GM06990 (cell line): ENCODE results near the gene TTC7B.

Experiments used
- DNase-seq: peaks from one replicate; pipeline ENCODE4 v3.0.0-alpha.2; 2011; ENCODE audit not compliant: insufficient read length; ENCODE audit errors: extremely low read depth
- H3K27me3 ChIP-seq: replicated peaks from 2 replicates; pipeline ENCODE4 v1.6.0; 2011; ENCODE audit warnings: low read length; ENCODE audit not compliant: control insufficient read depth, insufficient read depth
- H3K36me3 ChIP-seq: 2 replicates; pipeline ENCODE4 v1.5.1; 2011; ENCODE audit warnings: low read length; ENCODE audit not compliant: control insufficient read depth, insufficient read depth
- H3K4me3 ChIP-seq: replicated peaks from 2 replicates; pipeline ENCODE4 v1.5.1; 2011; ENCODE audit warnings: low read depth, mild to moderate bottlenecking, control low read depth, low read length
- TF ChIP-seq, protein P1 (sequence below): IDR thresholded peaks from 2 replicates; pipeline ENCODE4 v1.5.1; 2011; ENCODE audit warnings: low read length, control low read depth, mild to moderate bottlenecking, inconsistent platforms; ENCODE audit not compliant: insufficient read depth, poor library complexity, severe bottlenecking

Gene TTC7B

DNA sequence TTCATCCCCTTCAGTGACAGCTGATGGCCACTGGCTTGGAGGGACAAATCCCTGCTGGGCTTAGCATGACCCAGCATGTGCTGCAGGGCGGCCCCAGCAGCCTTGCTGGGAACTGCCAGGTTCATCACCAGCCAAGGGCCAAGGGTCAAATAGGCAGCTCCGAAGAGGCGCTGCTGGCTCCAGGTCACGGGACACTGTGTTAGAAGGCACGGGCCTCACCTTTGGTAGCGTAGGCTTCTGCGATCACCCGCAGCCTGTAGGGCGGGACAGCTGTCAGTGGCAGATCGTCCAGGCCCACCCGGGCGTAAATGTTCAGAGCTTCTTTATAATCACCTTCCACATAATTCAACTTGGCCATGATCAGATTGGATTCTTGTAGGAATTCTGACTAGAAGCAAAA is 35.7 kb downstream of the TTC7B start:
- Histone ChIP-seq H3K4me3 (no peak overlapping the region), H3K27me3 (no peaks in the 10 kb centered on the region; the same call in 1 of the 2 replicates), H3K36me3 (no peaks in the 10 kb centered on the region)
- TF ChIP-seq, protein P1, sequence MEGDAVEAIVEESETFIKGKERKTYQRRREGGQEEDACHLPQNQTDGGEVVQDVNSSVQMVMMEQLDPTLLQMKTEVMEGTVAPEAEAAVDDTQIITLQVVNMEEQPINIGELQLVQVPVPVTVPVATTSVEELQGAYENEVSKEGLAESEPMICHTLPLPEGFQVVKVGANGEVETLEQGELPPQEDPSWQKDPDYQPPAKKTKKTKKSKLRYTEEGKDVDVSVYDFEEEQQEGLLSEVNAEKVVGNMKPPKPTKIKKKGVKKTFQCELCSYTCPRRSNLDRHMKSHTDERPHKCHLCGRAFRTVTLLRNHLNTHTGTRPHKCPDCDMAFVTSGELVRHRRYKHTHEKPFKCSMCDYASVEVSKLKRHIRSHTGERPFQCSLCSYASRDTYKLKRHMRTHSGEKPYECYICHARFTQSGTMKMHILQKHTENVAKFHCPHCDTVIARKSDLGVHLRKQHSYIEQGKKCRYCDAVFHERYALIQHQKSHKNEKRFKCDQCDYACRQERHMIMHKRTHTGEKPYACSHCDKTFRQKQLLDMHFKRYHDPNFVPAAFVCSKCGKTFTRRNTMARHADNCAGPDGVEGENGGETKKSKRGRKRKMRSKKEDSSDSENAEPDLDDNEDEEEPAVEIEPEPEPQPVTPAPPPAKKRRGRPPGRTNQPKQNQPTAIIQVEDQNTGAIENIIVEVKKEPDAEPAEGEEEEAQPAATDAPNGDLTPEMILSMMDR = no peak
- no peak for DNase-seq

DNA sequence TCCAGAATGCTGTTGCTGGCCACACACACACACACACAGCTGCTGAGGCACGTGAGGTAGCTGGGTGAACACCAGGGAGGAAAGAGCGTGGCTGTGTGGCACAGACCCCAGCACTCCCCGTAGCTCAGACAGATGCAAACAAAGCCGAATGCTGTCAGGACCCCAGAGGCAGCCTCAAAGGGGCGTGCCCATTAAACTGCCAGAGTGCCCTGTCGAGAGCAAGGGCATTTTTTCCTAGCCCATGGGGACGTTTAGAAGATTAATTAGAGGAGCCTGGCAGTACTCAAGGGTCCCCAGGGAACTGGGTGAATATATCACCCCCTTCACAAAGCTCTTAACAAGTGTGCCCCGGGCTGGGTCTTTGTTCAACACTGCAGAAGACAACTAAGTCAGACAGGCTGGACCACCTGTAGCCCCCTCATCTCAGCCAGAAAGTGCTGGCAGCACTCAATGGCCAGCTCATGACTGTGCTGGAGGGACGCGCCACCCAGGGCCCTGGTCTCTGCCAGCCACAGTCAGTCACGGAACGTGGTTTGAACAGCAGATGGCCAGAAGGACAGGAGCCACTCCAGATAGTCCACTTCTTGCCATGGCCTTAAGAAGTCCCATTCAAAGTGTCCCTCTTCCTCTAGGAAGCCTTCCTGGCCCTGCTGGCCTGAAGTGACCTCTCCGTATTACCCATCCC is 37.5 kb downstream of the TTC7B start:
- no peak for DNase-seq
- Histone ChIP-seq H3K4me3 (no peak overlapping the region), H3K36me3 (no peaks in the 10 kb centered on the region), H3K27me3 (no peaks in the 10 kb centered on the region; the same call in 1 of the 2 replicates)
- TF ChIP-seq, protein P1 = no peak

DNA sequence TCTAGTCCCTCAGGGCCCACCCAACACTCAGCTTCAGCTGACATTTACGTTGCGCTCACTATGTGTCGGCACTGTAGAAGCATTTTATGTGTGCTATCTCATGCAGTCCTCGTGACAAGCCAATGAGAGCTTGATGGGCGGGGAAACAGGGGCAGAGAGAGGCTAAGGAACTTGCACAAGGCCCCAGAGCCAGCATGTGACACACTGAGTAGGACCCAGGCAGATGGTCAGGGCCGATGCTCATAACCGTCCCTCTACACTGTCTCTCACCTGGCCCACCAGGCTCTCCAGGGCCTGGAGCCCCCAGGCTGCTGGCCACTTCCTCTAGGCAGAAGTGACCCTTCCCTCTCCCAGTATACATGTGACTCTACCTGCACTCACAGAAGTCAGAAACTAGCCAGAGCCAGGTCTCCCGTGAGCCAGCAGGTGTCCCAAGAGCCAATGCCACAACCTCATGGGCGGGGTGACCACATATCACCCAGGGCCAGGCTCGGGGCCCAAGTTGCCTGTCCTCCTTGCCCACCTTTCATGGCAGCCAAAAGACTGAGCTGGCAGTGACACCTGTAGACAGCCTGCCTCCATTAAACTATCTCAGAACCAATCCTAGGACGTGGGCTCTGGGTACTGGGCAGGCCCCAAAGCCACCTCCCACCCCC is 38.3 kb downstream of the TTC7B start:
- Histone ChIP-seq H3K36me3 (no peaks in the 10 kb centered on the region), H3K27me3 (no peaks in the 10 kb centered on the region; the same call in none of the 2 replicates), H3K4me3 (no peak overlapping the region)
- TF ChIP-seq, protein P1 = no peak
- DNase-seq = no peak

DNA sequence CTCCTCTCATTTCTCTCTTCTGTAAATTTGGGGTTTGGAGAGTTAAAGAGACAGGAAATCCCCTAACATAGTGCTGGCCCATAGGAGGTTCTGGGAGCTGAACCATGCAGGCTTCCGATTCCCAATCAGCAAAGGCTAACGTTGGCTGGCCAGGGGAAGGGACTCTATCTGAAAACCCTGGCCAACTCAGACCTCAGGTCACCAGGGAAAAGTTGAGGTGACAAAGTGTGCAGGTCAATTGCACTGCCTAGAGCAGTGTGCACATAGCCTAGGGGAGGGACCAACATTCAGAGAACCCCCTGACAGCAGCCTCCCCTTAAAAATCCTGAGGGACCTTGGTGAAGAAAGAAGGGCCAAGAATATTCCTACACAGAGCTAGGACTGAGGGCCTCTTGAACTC is 38.9 kb downstream of the TTC7B start:
- H3K36me3 ChIP-seq = no peaks in the 10 kb centered on the region
- TF ChIP-seq, protein P1 = no peak
- H3K4me3 ChIP-seq = no peak overlapping the region
- no peaks in the 10 kb centered on the region; the same call in 1 of the 2 replicates for H3K27me3 ChIP-seq
- DNase-seq = no peak

DNA sequence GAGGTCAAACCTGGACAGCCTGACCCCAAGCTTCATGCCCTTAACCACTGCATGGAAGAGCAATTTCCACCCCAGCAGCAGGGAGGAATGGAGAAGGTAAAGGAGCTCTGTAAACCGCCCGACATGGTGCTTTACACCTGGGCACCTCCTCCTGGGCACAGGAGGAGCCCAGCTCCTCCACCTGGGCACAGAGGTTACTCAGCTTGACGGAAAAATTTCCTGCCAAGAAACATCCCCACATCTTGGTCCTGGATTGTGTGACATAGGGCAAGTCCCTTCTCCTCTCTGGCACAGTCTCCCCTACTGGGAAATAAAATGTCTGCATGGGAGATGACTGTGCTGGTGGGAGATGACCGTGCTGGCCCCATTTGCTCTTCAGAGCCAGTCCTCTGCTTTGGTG is 40.8 kb downstream of the TTC7B start:
- TF ChIP-seq, protein P1 = no peak
- DNase-seq = no peak
- H3K4me3 ChIP-seq = no peak overlapping the region
- no peaks in the 10 kb centered on the region; the same call in 1 of the 2 replicates for H3K27me3 ChIP-seq
- H3K36me3 ChIP-seq = no peaks in the 10 kb centered on the region
